HEK293 (cell line): ENCODE data around the gene ZNF708.
"Not testable (repeated sequence)": the region's sequence is repeated elsewhere in the genome, so short reads cannot be mapped to it uniquely, and the experiment has no call there.

Experiments used
- CTCF ChIP-seq: fragments of 450-650 bp; formaldehyde crosslinking; IDR thresholded peaks from 2 replicates; pipeline ENCODE4 v1.5.1; 2016; ENCODE audit warnings: missing biosample characterization, missing genetic modification characterization
- ELK4 ChIP-seq: IDR thresholded peaks from 2 replicates; pipeline ENCODE4 v1.6.1; 2011; ENCODE audit warnings: mild to moderate bottlenecking, low read depth, low read length, borderline replicate concordance
- FEZF1 ChIP-seq: fragments of 450-650 bp; formaldehyde crosslinking; IDR thresholded peaks from 2 replicates; pipeline ENCODE4 v1.5.1; 2016; ENCODE audit warnings: missing biosample characterization, missing genetic modification characterization
- GLI4 ChIP-seq: fragments of 450-650 bp; formaldehyde crosslinking; IDR thresholded peaks from 2 replicates; pipeline ENCODE4 v1.5.1; 2016; ENCODE audit warnings: missing biosample characterization, missing genetic modification characterization
- KLF9 ChIP-seq: fragments of 450-650 bp; formaldehyde crosslinking; IDR thresholded peaks from 2 replicates; pipeline ENCODE4 v1.5.1; 2016; ENCODE audit warnings: missing biosample characterization, missing genetic modification characterization, low read depth
- SALL2 ChIP-seq: fragments of 450-650 bp; formaldehyde crosslinking; IDR thresholded peaks from 2 replicates; pipeline ENCODE4 v1.5.0; 2017; ENCODE audit warnings: missing biosample characterization, mild to moderate bottlenecking, missing genetic modification characterization, borderline replicate concordance
- ZBTB20 ChIP-seq: fragments of 450-650 bp; formaldehyde crosslinking; IDR thresholded peaks from 2 replicates; pipeline ENCODE4 v1.5.1; 2016; ENCODE audit warnings: missing biosample characterization, missing genetic modification characterization
- ZNF24 ChIP-seq: fragments of 450-650 bp; formaldehyde crosslinking; IDR thresholded peaks from 2 replicates; pipeline ENCODE4 v1.5.1; 2016; ENCODE audit warnings: missing biosample characterization, missing genetic modification characterization
- ZNF266 ChIP-seq: fragments of 450-650 bp; formaldehyde crosslinking; IDR thresholded peaks from 2 replicates; pipeline ENCODE4 v1.5.1; 2016; ENCODE audit warnings: missing biosample characterization, missing genetic modification characterization, low read depth
- ZNF513 ChIP-seq: fragments of 450-650 bp; IDR thresholded peaks from 2 replicates; pipeline ENCODE4 v1.5.1; 2018; ENCODE audit warnings: missing biosample characterization, missing genetic modification characterization

GRCh38 chr19:21306881-21307479 lies 22.2 kb downstream of the ZNF708 start:
- not testable (repeated sequence) for TF ChIP-seq CTCF (tag by site-specific recombination); GLI4; ZNF24 (tag by site-specific recombination); ZNF266; KLF9 (tag by site-specific recombination); ZBTB20 (tag by site-specific recombination); ZNF513 (tag by site-specific recombination); FEZF1 (tag by site-specific recombination); SALL2 (tag by site-specific recombination); ELK4
